ENCODE measurements around the gene RPA3. TPM values are rescaled to one million over a fixed set of nuclear protein-coding genes. Genes with fewer than 3 reads are reported as not detected.
"Not testable (repeated sequence)": the region's sequence is repeated elsewhere in the genome, so short reads cannot be mapped to it uniquely, and the experiment has no call there.

The RPA3 gene
- total RNA-seq, 1 donor, result 9.7 TPM

DNA sequence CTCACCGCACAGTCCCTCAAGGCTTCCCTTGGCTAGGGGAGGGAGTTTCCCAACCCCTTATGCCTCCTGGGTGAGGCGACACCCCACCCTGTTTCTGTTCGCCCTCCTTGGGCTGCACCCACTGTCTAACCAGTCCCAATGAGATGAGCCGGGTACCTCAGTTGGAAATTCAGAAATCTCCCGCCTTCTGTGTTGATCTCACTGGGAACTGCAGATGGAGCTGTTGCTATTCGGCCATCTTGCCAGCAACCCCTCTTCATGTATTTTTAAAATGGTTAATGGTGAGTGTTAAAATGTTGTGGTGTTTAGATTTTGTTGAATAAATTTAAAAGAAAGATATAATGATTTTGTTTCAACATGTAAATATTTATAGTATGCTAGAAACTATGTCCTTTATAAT is 55.9 kb downstream of the RPA3 start:
- peak in 1 of 3 donors; percentile 17 for DNase-seq (ENCODE audit: low read depth in 2 of 3, low spot score in 2 of 3)

DNA sequence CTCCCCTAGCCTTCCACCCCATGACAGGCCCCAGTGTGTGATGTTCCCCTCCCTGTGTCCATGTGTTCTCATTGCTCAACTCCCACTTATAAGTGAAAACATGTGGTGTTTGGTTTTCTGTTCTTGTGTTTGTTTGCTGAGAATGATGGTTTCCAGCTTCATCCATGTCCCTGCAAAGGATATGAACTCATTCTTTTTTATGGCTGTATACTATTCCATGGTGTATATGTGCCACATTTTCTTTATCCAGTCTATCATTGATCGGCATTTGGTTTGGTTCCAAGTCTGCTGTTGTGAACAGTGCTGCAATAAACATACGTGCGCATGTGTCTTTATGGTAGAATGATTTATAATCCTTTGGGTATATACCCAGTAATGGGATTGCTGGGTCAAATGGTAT is 61.9 kb downstream of the RPA3 start:
- not testable (repeated sequence) for DNase-seq (ENCODE audit: low read depth in 2 of 3, low spot score in 2 of 3)

- DNase-seq (ENCODE audit: low read depth in 2 of 3, low spot score in 2 of 3), result no peak
Observed at GRCh38 chr7:7654964-7655715, 63.3 kb downstream of the RPA3 start.

DNA sequence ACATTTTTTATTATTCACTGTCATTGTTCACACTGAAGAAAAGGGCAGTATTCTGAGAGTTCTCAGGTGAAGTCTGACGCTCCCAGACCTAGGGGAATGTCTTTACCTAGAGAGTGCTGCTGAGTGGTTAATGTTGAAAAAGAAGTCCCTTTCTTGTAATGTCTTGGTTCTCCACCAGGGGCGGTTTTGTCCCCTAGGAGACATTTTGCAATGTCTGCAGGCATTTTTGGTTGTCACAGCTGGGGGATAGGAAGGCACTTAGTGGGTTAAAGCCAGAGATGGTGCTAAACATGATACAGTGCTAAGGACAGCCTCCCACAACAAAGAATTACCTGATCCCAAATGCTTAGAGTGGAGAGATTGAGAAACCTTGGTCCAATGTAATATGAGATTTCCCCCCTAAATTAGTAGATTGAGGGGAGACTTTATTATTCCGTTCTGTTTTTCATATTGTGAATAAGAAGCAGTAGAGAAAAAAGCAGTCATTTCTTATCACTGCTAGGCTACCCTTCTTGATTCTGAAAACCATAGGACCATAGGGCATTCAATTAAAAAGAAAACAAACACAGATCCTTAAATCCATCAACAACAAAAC is 64.7 kb downstream of the RPA3 start:
- DNase-seq (ENCODE audit: low read depth in 2 of 3, low spot score in 2 of 3), result peak in 2 of 3 donors; percentile 12 to 27

GRCh38 chr7:7652798-7653540 is 65.4 kb downstream of the RPA3 start:
- no peak for DNase-seq (ENCODE audit: low read depth in 2 of 3, low spot score in 2 of 3)

- no peak for DNase-seq (ENCODE audit: low read depth in 2 of 3, low spot score in 2 of 3)
Observed at GRCh38 chr7:7651479-7651878, 66.9 kb downstream of the RPA3 start.

DNA sequence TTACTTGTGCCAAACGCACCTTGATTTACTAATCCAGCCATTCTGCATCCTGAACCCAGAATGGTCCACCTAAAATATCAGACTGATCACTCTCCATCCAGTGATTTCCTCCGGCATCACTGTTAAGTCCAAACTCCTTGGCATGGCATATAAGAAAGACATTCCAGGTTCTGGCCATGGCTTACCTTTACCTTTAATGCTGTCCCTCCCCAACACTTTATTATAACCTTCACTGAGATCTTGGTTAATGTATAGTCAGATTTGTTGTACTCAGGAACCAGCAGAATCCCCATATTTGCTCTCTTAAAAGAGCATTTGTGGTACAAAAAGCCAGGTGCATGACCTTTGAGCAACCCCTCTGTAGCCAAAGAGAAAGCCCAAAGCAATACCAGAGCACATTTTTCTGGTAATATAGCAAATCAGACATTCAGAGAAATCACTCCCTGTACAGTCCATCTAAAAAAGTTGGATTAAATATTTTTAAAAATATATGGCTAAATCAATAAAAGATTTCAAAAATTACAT is 67.7 kb downstream of the RPA3 start:
- DNase-seq (ENCODE audit: low read depth in 2 of 3, low spot score in 2 of 3), result no peak

DNA sequence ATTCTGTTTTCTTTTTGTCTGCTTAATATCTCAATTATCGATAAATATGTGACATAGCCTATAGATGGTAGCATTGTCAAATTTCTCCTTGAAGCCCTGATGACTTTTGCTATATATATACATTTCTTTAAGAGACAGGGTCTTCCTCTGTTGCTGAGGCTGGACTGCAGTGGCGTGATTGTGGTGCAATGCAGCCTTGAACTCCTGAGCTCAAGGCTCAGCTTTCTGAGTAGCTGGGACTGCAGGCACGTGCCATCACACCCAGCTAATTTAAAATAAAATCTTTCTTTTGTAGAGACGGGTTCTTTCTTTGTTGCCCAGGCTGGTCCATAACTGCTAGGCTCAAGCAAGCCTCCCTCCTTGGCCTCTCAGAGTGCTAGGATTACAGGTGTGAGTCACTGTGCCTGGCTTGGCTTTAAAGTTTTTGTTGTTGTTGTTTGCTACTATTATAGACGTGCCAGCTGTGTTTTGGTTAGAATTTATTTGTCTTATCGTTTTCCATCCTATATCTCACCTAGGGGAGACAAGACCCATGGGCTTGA is 70.8 kb downstream of the RPA3 start:
- no peak for DNase-seq (ENCODE audit: low read depth in 2 of 3, low spot score in 2 of 3)

DNA sequence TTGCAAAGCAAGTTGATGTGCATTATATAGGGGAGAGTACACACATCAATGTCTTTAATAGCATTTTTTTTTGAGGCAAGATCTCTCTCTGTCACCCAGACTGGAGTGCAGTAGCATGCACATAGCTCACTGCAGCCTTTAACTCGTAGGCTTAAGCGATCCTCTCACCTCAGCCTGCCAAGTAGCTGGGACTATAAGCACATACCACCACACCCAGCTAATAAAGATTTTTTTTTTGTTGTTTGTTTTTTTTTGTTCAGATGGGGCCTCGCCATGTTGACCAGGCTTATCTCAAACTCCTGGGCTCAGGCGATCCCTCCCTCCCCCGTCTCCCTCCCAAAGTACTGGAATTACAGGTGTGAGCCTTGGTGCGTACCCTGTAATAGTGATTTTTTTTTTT is 76.3 kb downstream of the RPA3 start:
- no peak for DNase-seq (ENCODE audit: low read depth in 2 of 3, low spot score in 2 of 3)

- no peak for DNase-seq (ENCODE audit: low read depth in 2 of 3, low spot score in 2 of 3)
Observed at GRCh38 chr7:7641129-7641663, 77.2 kb downstream of the RPA3 start.

DNA sequence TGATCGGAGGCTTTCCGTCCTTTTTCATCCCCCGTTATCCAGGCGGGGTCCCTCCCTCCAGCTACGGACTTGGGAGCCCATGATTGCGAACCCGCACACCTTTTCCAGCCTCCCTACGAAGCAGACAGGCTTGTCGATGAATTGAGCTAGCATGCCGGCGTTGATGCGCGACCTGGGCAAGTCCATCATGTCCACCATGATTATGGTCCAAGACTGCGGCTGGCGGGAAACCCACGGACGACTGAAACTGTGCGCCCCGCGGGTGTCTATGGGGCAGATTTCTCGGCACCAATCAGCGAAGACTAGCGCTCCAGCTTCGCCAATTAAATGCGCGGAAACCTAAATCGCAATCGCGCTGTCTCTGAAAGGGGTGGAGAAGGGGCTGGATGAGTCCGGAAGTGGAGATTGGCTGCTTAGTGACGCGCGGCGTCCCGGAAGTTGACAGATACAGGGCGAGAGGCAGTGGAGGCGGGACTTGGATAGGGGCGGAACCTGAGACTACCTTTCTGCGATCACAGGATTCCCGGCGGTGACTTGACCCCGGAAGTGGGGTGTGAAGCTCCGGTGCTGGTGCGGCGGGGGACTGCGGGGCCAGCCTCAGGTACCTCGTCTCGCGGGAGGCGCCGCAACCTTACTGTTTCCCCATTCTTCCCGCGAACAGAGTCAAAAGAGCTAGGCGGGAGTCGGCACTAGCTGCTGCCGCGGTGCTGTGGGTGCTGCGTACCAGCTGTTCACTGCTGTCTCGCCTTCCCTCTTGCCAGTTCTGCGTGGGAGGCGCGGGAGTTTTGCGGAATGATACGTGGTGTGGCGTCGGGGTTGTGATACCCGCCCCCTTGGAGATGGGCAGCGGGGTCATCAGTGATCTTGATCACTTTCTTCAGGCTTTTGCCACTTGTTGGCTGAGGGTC is 77.9 kb downstream of the RPA3 start, which contains the start of gene UMAD1:
Gene UMAD1 (plus strand): TSS at position 532 of the 908 bp plus-strand sequence. CDS start 32,620 bp downstream, outside the sequence.
- peak; percentile 94 to 100 (median 99) for DNase-seq (ENCODE audit: low read depth in 2 of 3, low spot score in 2 of 3)

- DNase-seq (ENCODE audit: low read depth in 2 of 3, low spot score in 2 of 3), result peak in 2 of 3 donors; percentile 47 to 54
Observed at GRCh38 chr7:7639847-7640220, 78.6 kb downstream of the RPA3 start.

- DNase-seq (ENCODE audit: low read depth in 2 of 3, low spot score in 2 of 3), result peak in 2 of 3 donors; percentile 2 to 4
Observed at GRCh38 chr7:7639421-7639820, 79.0 kb downstream of the RPA3 start.

DNA sequence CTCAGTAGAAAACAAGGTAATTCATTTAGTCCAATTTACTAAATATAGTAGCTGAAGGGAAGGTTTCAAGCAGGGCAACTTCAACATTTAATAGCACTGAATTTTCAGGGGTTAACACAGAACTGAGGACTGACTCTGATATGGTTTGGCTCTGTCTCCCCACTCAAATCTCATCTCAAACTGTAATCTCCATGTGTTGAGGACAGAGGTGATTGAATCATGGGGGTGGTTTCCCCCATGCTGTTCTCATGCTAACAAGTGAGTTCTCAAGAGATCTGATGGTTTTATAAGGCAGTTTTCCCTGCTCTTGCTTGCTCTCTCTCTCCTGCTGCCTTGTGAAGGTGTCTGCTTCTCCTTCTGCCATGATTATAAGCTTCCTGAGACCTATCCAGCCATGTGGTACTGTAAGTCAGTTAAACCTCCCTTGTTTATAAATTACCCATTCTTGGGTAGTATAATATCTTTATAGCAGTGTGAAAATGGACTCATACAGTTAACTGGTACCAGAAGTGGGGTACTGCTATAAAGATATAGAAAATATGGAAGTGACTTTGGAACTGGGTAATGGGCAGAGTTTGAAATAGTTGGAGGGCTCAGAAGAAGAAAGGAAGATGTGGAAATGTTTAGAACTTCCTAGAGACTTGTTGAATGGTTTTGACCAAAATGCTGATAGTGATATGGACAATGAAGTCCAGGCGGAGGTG is 87.6 kb downstream of the RPA3 start:
- no peak for DNase-seq (ENCODE audit: low read depth in 2 of 3, low spot score in 2 of 3)

DNA sequence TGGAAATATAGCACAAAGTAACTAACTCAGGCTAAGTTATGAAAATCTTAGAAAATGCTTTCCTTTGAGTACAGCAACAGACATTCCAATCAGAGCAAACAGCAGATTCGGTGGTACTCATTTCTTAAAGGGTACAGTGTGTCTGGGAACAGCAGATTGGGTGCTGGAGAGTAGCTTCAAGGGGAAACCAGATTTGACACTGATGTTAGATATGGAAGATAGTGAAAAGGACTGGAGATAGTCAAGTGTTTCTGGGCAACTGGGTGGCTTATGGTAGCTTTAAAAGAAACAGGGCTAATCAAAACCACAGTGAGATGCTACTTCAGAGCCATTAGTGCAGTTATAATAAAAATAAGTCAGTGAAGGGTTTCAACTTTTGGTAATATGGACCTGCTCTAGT is 89.9 kb downstream of the RPA3 start:
- no peak for DNase-seq (ENCODE audit: low read depth in 2 of 3, low spot score in 2 of 3)

DNA sequence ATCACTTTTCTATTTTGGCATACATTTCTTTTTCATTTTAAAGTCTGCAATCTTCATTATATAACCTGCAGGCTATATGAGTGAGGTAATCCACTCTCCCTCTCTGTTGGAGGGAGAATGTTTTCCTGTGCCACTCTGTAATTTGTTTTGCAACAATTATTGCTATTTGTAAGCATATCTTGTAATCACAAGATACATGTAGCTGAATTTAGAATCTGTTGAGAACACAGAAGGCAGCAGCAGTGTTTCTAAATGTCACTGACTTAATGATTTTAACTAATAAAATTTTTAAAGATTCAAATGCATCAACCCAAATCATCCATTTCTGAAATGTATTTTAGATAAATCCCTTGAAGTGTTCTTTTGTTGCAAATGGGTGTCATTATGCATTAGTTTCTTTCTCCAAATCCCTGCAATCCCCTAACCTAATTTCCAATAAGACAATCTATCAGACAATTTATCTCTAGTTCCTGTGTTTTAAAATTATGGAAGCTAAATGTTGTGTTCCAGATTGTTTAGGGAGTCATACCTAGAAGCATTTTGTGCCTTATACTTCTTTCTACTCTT is 97.7 kb downstream of the RPA3 start:
- DNase-seq (ENCODE audit: low read depth in 2 of 3, low spot score in 2 of 3), result no peak

GRCh38 chr7:7620236-7620635 is 98.2 kb downstream of the RPA3 start:
- no peak for DNase-seq (ENCODE audit: low read depth in 2 of 3, low spot score in 2 of 3)

- no peak for DNase-seq (ENCODE audit: low read depth in 2 of 3, low spot score in 2 of 3)
Observed at GRCh38 chr7:7618410-7618809, 100.0 kb downstream of the RPA3 start.

- no peak for DNase-seq (ENCODE audit: low read depth in 2 of 3, low spot score in 2 of 3)
Observed at GRCh38 chr7:7617550-7617949, 100.9 kb downstream of the RPA3 start.

Measured in hematopoietic multipotent progenitor cell (in vitro differentiated cells).